ENCODE data around the gene PVALB. TPM values are rescaled to one million over a fixed set of nuclear protein-coding genes. Genes with fewer than 3 reads are reported as not detected.

PVALB gene
- total and polyA plus RNA-seq, 4 donors, result 0.73 to 3.0 (median 2.4) TPM; not detected in 1

- Histone ChIP-seq H3K36me3 (ENCODE audit: control insufficient read depth in 4 of 4, insufficient read depth in 4 of 4, low read length in 4 of 4) (no peaks in the 10 kb centered on the region), H3K27me3 (ENCODE audit: control insufficient read depth in 3 of 3, insufficient read depth in 3 of 3, low read length in 2 of 3) (peaks cover 3 to 65% (median 6%) of the 10 kb centered on the region in 3 donors), H3K9ac (ENCODE audit: insufficient read depth in 1 of 2, low read length in 2 of 2) (no peak overlapping the region), H3K9me3 (ENCODE audit: control insufficient read depth in 4 of 4, insufficient read depth in 3 of 4, low read length in 3 of 4) (peaks cover 0 to 5% (median 0%) of the 10 kb centered on the region in 4 donors), H3K4me1 (ENCODE audit: control insufficient read depth in 5 of 5, insufficient read depth in 5 of 5, low read length in 5 of 5) (no peaks in the 10 kb centered on the region), H3K27ac (ENCODE audit: low read depth in 1 of 2, low read length in 1 of 2) (no peak overlapping the region), H3K4me3 (no peak overlapping the region)
- TF ChIP-seq CTCF (IDR thresholded peaks at IDR 0.05; ENCODE audit: control extremely low read depth, extremely low read depth), result no peak
- DNase-seq (peak; percentile 44 to 74 (median 71)), ATAC-seq (ENCODE audit: insufficient read depth, low FRiP score) (no peak)
- 60 to 85% methylated on average over 5 of the region's 5 CpGs for WGBS, 2 donors
Observed at GRCh38 chr22:36829370-36830002, 12.7 kb upstream of the PVALB start.

- Histone ChIP-seq H3K9me3 (ENCODE audit: control insufficient read depth in 4 of 4, insufficient read depth in 3 of 4, low read length in 3 of 4) (peaks cover 0 to 5% (median 0%) of the 10 kb centered on the region in 4 donors), H3K36me3 (ENCODE audit: control insufficient read depth in 4 of 4, insufficient read depth in 4 of 4, low read length in 4 of 4) (no peaks in the 10 kb centered on the region), H3K27me3 (ENCODE audit: control insufficient read depth in 3 of 3, insufficient read depth in 3 of 3, low read length in 2 of 3) (peaks cover 3 to 70% (median 4%) of the 10 kb centered on the region in 3 donors), H3K4me1 (ENCODE audit: control insufficient read depth in 5 of 5, insufficient read depth in 5 of 5, low read length in 5 of 5) (no peaks in the 10 kb centered on the region), H3K27ac (ENCODE audit: low read depth in 1 of 2, low read length in 1 of 2) (no peak overlapping the region), H3K4me3 (no peak overlapping the region), H3K9ac (ENCODE audit: insufficient read depth in 1 of 2, low read length in 2 of 2) (no peak overlapping the region)
- ATAC-seq (ENCODE audit: insufficient read depth, low FRiP score), result no peak
- TF ChIP-seq CTCF (IDR thresholded peaks at IDR 0.05; ENCODE audit: control extremely low read depth, extremely low read depth), result no peak
- DNase-seq, result no peak
- 65 to 66% methylated on average over 3 of the region's 3 CpGs for WGBS, 2 donors
Observed at GRCh38 chr22:36828815-36829214, 12.0 kb upstream of the PVALB start.

- ATAC-seq (ENCODE audit: insufficient read depth, low FRiP score) (no peak), DNase-seq (no peak)
- H3K36me3 ChIP-seq (ENCODE audit: control insufficient read depth in 4 of 4, insufficient read depth in 4 of 4, low read length in 4 of 4), result no peaks in the 10 kb centered on the region
- H3K27me3 ChIP-seq (ENCODE audit: control insufficient read depth in 3 of 3, insufficient read depth in 3 of 3, low read length in 2 of 3), result peaks cover 4 to 61% (median 6%) of the 10 kb centered on the region in 3 donors
- no peak for TF ChIP-seq CTCF (IDR thresholded peaks at IDR 0.05; ENCODE audit: control extremely low read depth, extremely low read depth)
- no peaks in the 10 kb centered on the region for H3K4me1 ChIP-seq (ENCODE audit: control insufficient read depth in 5 of 5, insufficient read depth in 5 of 5, low read length in 5 of 5)
- H3K27ac ChIP-seq (ENCODE audit: low read depth in 1 of 2, low read length in 1 of 2), result no peak overlapping the region
- no peak overlapping the region for H3K4me3 ChIP-seq
- 83 to 92% methylated on average over 6 of the region's 6 CpGs for WGBS, 2 donors
- H3K9me3 ChIP-seq (ENCODE audit: control insufficient read depth in 4 of 4, insufficient read depth in 3 of 4, low read length in 3 of 4), result no peaks in the 10 kb centered on the region
- no peak overlapping the region for H3K9ac ChIP-seq (ENCODE audit: insufficient read depth in 1 of 2, low read length in 2 of 2)
Observed at GRCh38 chr22:36826262-36826661, 9.4 kb upstream of the PVALB start.

- no peak for ATAC-seq (ENCODE audit: insufficient read depth, low FRiP score)
- no peak for TF ChIP-seq CTCF (IDR thresholded peaks at IDR 0.05; ENCODE audit: control extremely low read depth, extremely low read depth)
- Histone ChIP-seq H3K36me3 (ENCODE audit: control insufficient read depth in 4 of 4, insufficient read depth in 4 of 4, low read length in 4 of 4) (no peaks in the 10 kb centered on the region), H3K9me3 (ENCODE audit: control insufficient read depth in 4 of 4, insufficient read depth in 3 of 4, low read length in 3 of 4) (no peaks in the 10 kb centered on the region), H3K27me3 (ENCODE audit: control insufficient read depth in 3 of 3, insufficient read depth in 3 of 3, low read length in 2 of 3) (peaks cover 3 to 64% (median 9%) of the 10 kb centered on the region in 3 donors), H3K9ac (ENCODE audit: insufficient read depth in 1 of 2, low read length in 2 of 2) (no peak overlapping the region), H3K27ac (ENCODE audit: low read depth in 1 of 2, low read length in 1 of 2) (no peak overlapping the region), H3K4me3 (no peak overlapping the region), H3K4me1 (ENCODE audit: control insufficient read depth in 5 of 5, insufficient read depth in 5 of 5, low read length in 5 of 5) (no peaks in the 10 kb centered on the region)
- WGBS, 2 donors, result 97 to 100% methylated on average over 2 of the region's 2 CpGs
- no peak for DNase-seq
Observed at GRCh38 chr22:36824655-36825054, 7.8 kb upstream of the PVALB start.
